Hepatocyte (in vitro differentiated cells): Measurements from ENCODE around the gene MORN4. TPM values are rescaled to one million over a fixed set of nuclear protein-coding genes. Genes with fewer than 3 reads are reported as not detected.

ENCODE experiments used
- DNase-seq: peaks from one replicate; pipeline ENCODE4 v3.0.0-alpha.2; 2016; ENCODE audit warnings: low spot score
- H2AFZ ChIP-seq: fragments of 200-600 bp; sonication (generic); 2 replicates; pipeline ENCODE4 v1.6.0; 2016; ENCODE audit warnings: antibody characterized with exemption, mild to moderate bottlenecking
- H3K27ac ChIP-seq: fragments of 200-600 bp; sonication (generic); 2 replicates; pipeline ENCODE4 v1.5.1; 2016; ENCODE audit warnings: mild to moderate bottlenecking
- H3K27me3 ChIP-seq: fragments of 200-600 bp; sonication (generic); 2 replicates; pipeline ENCODE4 v1.6.1; 2016
- H3K36me3 ChIP-seq: fragments of 200-600 bp; sonication (generic); replicated peaks from 2 replicates; pipeline ENCODE4 v1.5.1; 2016; ENCODE audit warnings: low read depth; ENCODE audit not compliant: insufficient read depth
- H3K4me1 ChIP-seq: fragments of 200-600 bp; sonication (generic); 2 replicates; pipeline ENCODE4 v1.5.1; 2016; ENCODE audit warnings: mild to moderate bottlenecking, moderate library complexity; ENCODE audit not compliant: insufficient read depth
- H3K4me2 ChIP-seq: fragments of 200-600 bp; sonication (generic); 2 replicates; pipeline ENCODE4 v1.6.0; 2016
- H3K4me3 ChIP-seq: fragments of 200-600 bp; sonication (generic); 2 replicates; pipeline ENCODE4 v1.5.1; 2016; ENCODE audit warnings: mild to moderate bottlenecking
- H3K79me2 ChIP-seq: fragments of 200-600 bp; sonication (generic); 2 replicates; pipeline ENCODE4 v1.6.0; 2017; ENCODE audit warnings: mild to moderate bottlenecking
- H3K9me2 ChIP-seq: fragments of 200-600 bp; sonication (generic); replicated peaks from 2 replicates; pipeline ENCODE4 v1.6.0; 2017; ENCODE audit warnings: mild to moderate bottlenecking; ENCODE audit not compliant: insufficient read depth
- H3K9me3 ChIP-seq: fragments of 200-600 bp; sonication (generic); 2 replicates; pipeline ENCODE4 v1.5.1; 2016; ENCODE audit warnings: low read depth, mild to moderate bottlenecking
- H4K20me1 ChIP-seq: fragments of 200-600 bp; sonication (generic); 2 replicates; pipeline ENCODE4 v1.6.0; 2016; ENCODE audit warnings: mild to moderate bottlenecking; ENCODE audit not compliant: insufficient read depth, poor library complexity, severe bottlenecking
- CTCF ChIP-seq: fragments of 200-600 bp; sonication (generic); IDR thresholded peaks from 2 replicates; pipeline ENCODE4 v1.5.1; 2016; ENCODE audit warnings: antibody characterized with exemption, mild to moderate bottlenecking; ENCODE audit not compliant: poor library complexity
- EZH2 ChIP-seq: fragments of 200-600 bp; sonication (generic); IDR thresholded peaks from 2 replicates; pipeline ENCODE4 v1.6.1; 2016; ENCODE audit warnings: antibody characterized with exemption, mild to moderate bottlenecking, borderline replicate concordance
- EZH2phosphoT487 ChIP-seq: fragments of 200-600 bp; sonication (generic); IDR thresholded peaks from one replicate; pipeline ENCODE4 v1.6.1; 2018; ENCODE audit warnings: antibody characterized with exemption, mild to moderate bottlenecking, low read depth, moderate library complexity; ENCODE audit not compliant: unreplicated experiment, severe bottlenecking
- WGBS: methylation state at CpG from one replicate; pipeline ENCODE4 v1.1.6; 2016; ENCODE audit warnings: low lambda C conversion rate; ENCODE audit errors: missing lambda C conversion rate; 5-methylcytosine and 5-hydroxymethylcytosine counted together
- polyA plus RNA-seq: library from polyadenylated mRNA; unstranded; fragments of >200 nt; fragmentation: Nextera tagmentation; extraction: Ambion mirVana; gene quantifications from 2 replicates; pipeline ENCODE4 v1.2.1, GENCODE V29; 2016
- total RNA-seq: library from RNA; depleted of rRNA; stranded (reverse); fragments of >200 nt; gene quantifications from 2 replicates; pipeline ENCODE4 v1.2.3, GENCODE V29; 2014

The MORN4 gene
- total and polyA plus RNA-seq, 2 experiments from 2014 or later: 8.5 to 15.6 TPM

- Histone ChIP-seq H2AFZ (no peak overlapping the region), H4K20me1 (no peaks in the 10 kb centered on the region), H3K9me2 (no peaks in the 10 kb centered on the region), H3K9me3 (no peaks in the 10 kb centered on the region), H3K4me3 (no peak overlapping the region), H3K27me3 (no peaks in the 10 kb centered on the region), H3K4me1 (peaks cover 4% of the 10 kb centered on the region), H3K36me3 (no peaks in the 10 kb centered on the region), H3K4me2 (no peak overlapping the region), H3K79me2 (no peaks in the 10 kb centered on the region), H3K27ac (no peak overlapping the region)
- DNase-seq: no peak
- WGBS: 99% methylated on average over 7 of the region's 8 CpGs
- no peak for TF ChIP-seq CTCF
- TF ChIP-seq EZH2: no peak
- TF ChIP-seq EZH2phosphoT487: no peak
These were observed 51.1 kb downstream of the MORN4 start for GRCh38 chr10:97582169-97582568.

- Histone ChIP-seq H3K9me3 (no peaks in the 10 kb centered on the region), H3K36me3 (no peaks in the 10 kb centered on the region)
- no peak for DNase-seq
These were observed 52.6 kb downstream of the MORN4 start for GRCh38 chr10:97580421-97581367.

GRCh38 chr10:97578171-97578844 is 55.0 kb downstream of the MORN4 start:
- Histone ChIP-seq H4K20me1 (no peaks in the 10 kb centered on the region), H3K9me2 (no peaks in the 10 kb centered on the region), H3K9me3 (no peaks in the 10 kb centered on the region), H3K36me3 (no peaks in the 10 kb centered on the region), H3K27me3 (no peaks in the 10 kb centered on the region), H2AFZ (no peak overlapping the region), H3K4me2 (no peak overlapping the region), H3K79me2 (no peaks in the 10 kb centered on the region), H3K4me1 (peaks cover 6% of the 10 kb centered on the region), H3K27ac (no peak overlapping the region), H3K4me3 (no peak overlapping the region)
- no peak for DNase-seq
- WGBS: 96% methylated on average over 40 of the region's 40 CpGs
- TF ChIP-seq EZH2phosphoT487: no peak
- no peak for TF ChIP-seq CTCF
- TF ChIP-seq EZH2: no peak

More at GRCh38 chr10:97580421-97581367, 52.6 kb downstream of the MORN4 start:
- Histone ChIP-seq H3K27ac (no peak overlapping the region), H3K27me3 (no peaks in the 10 kb centered on the region), H3K4me1 (peaks cover 4% of the 10 kb centered on the region), H3K4me2 (no peak overlapping the region), H4K20me1 (no peaks in the 10 kb centered on the region), H2AFZ (no peak overlapping the region), H3K9me2 (no peaks in the 10 kb centered on the region), H3K4me3 (no peak overlapping the region), H3K79me2 (no peaks in the 10 kb centered on the region)
- TF ChIP-seq EZH2: no peak
- no peak for TF ChIP-seq EZH2phosphoT487
- no peak for TF ChIP-seq CTCF
- 82% methylated on average over 9 of the region's 9 CpGs for WGBS
